CD4-positive, alpha-beta T cell treated with Interleukin-12 subunit alpha and Interleukin-12 subunit beta, for 1 hour (primary cell): ENCODE measurements around the gene RUNX1.

Experiments used
- DNase-seq: peaks from one replicate; pipeline ENCODE4 v3.0.0-alpha.2; 2020

RUNX1 gene

GRCh38 chr21:34797201-34797525 lies 251.9 kb downstream of the RUNX1 start:
- no peak for DNase-seq

- DNase-seq = no peak
Measured at GRCh38 chr21:34796518-34797200, 252.4 kb downstream of the RUNX1 start.

- no peak for DNase-seq
Measured at GRCh38 chr21:34795548-34796180, 253.4 kb downstream of the RUNX1 start.

GRCh38 chr21:34795175-34795547 lies 253.9 kb downstream of the RUNX1 start:
- no peak for DNase-seq

- no peak for DNase-seq
Measured at GRCh38 chr21:34794686-34795085, 254.4 kb downstream of the RUNX1 start.

GRCh38 chr21:34793471-34793870 lies 255.6 kb downstream of the RUNX1 start:
- no peak for DNase-seq

- no peak for DNase-seq
Measured at GRCh38 chr21:34792504-34793089, 256.5 kb downstream of the RUNX1 start.

- no peak for DNase-seq
Measured at GRCh38 chr21:34791776-34792503, 257.2 kb downstream of the RUNX1 start.

GRCh38 chr21:34790834-34791233 lies 258.3 kb downstream of the RUNX1 start:
- DNase-seq = no peak

- DNase-seq = no peak
Measured at GRCh38 chr21:34790341-34790740, 258.8 kb downstream of the RUNX1 start.

GRCh38 chr21:34788879-34789278 lies 260.2 kb downstream of the RUNX1 start:
- DNase-seq = no peak

GRCh38 chr21:34783815-34784214 lies 265.3 kb downstream of the RUNX1 start:
- DNase-seq = no peak

- no peak for DNase-seq
Measured at GRCh38 chr21:34782506-34783360, 266.4 kb downstream of the RUNX1 start.

GRCh38 chr21:34781526-34781925 lies 267.6 kb downstream of the RUNX1 start:
- no peak for DNase-seq

- no peak for DNase-seq
Measured at GRCh38 chr21:34779860-34780259, 269.2 kb downstream of the RUNX1 start.

GRCh38 chr21:34775793-34776192 lies 273.3 kb downstream of the RUNX1 start:
- no peak for DNase-seq

GRCh38 chr21:34774750-34775149 lies 274.4 kb downstream of the RUNX1 start:
- DNase-seq = no peak

- no peak for DNase-seq
Measured at GRCh38 chr21:34771512-34772028, 277.5 kb downstream of the RUNX1 start.

- DNase-seq = no peak
Measured at GRCh38 chr21:34770576-34770975, 278.5 kb downstream of the RUNX1 start.

GRCh38 chr21:34768326-34768725 lies 280.8 kb downstream of the RUNX1 start:
- no peak for DNase-seq

- DNase-seq = no peak
Measured at GRCh38 chr21:34766862-34767261, 282.2 kb downstream of the RUNX1 start.

- no peak for DNase-seq
Measured at GRCh38 chr21:34765619-34766018, 283.5 kb downstream of the RUNX1 start.
